Adrenal gland (tissue), 5 donors: ENCODE data around the gene RBM19.

Experiments used
- CTCF ChIP-seq, 6 experiments: fragments of 450-650 bp in 4 of 6; fragments of 200-600 bp in 2 of 6; sonication (generic) in 1 of 6; IDR thresholded peaks; 1 replicate in 5 of 6; 2 replicates in 1 of 6; pipeline versions ENCODE4 v1.5.1 to v1.8.0; 2016 to 2021; ENCODE audit warnings: antibody characterized with exemption in 6 of 6, mild to moderate bottlenecking in 2 of 6, moderate library complexity in 1 of 6
- POLR2A ChIP-seq, 2 donors: fragments of 450-650 bp; IDR thresholded peaks; one replicate each; pipeline ENCODE4 v1.6.1; 2017; ENCODE audit warnings: antibody characterized with exemption in 2 of 2, mild to moderate bottlenecking in 2 of 2, moderate library complexity in 1 of 2
- donor health status: DM: no; HTN: no; CAD: no.

GRCh38 chr12:113770389-113770865, 195.7 kb downstream of the RBM19 start:
- TF ChIP-seq POLR2A (IDR thresholded peaks at IDR 0.05) (no peak), CTCF (IDR thresholded peaks at IDR 0.05) (no peak)
